Pancreas (tissue), 10 donors: ENCODE measurements around the gene EHBP1L1. TPM values are rescaled to one million over a fixed set of nuclear protein-coding genes. Genes with fewer than 3 reads are reported as not detected.

Experiments used
- ATAC-seq, 4 donors: fragments of 200-7000 bp; cut with Tn5 transposase; one replicate each; pipeline versions ENCODE4 v1.8.0 to v1.9.1; 2020; ENCODE audit warnings: mild to moderate bottlenecking in 4 of 4, moderate library complexity in 4 of 4
- DNase-seq, 6 donors: peaks; one replicate each; pipeline ENCODE4 v3.0.0-alpha.2; 2020
- FAIRE-seq: peaks from 2 replicates; lab custom pipeline; 2012; peaks lifted over from hg19 to GRCh38; lab: Jason Lieb, UNC
- H3K27ac ChIP-seq, 4 donors: fragments of 200-600 bp; sonication (generic); 1 replicate in 3 of 4; 2 replicates in 1 of 4; pipeline versions ENCODE4 v1.5.0 to v1.8.0; 2020
- H3K27me3 ChIP-seq, 4 donors: fragments of 200-600 bp; one replicate each; pipeline ENCODE4 v1.8.0; 2021
- H3K36me3 ChIP-seq, 3 donors: fragments of 200-600 bp; sonication (generic) in 1 of 3; one replicate each; pipeline versions ENCODE4 v1.5.0 to v1.8.0; 2020 to 2021
- H3K4me1 ChIP-seq, 3 donors: fragments of 200-600 bp; one replicate each; pipeline ENCODE4 v1.8.0; 2021
- H3K4me3 ChIP-seq, 4 donors: fragments of 200-600 bp; sonication (generic) in 2 of 4; one replicate each; pipeline versions ENCODE4 v1.5.0 to v1.8.0; 2020 to 2021
- H3K9me3 ChIP-seq, 4 donors: fragments of 200-600 bp; one replicate each; pipeline ENCODE4 v1.8.0; 2021
- CTCF ChIP-seq, 4 donors: fragments of 200-600 bp; sonication (generic) in 3 of 4; IDR thresholded peaks; one replicate each; pipeline versions ENCODE4 v1.5.0 to v1.8.0; 2021; ENCODE audit warnings: antibody characterized with exemption in 4 of 4
- WGBS, 2 donors: extraction: QIAGEN DNeasy Blood & Tissue Kit; methylation state at CpG; one replicate each; pipeline ENCODE4 v1.1.7; 2013; 5-methylcytosine and 5-hydroxymethylcytosine counted together
- intact Hi-C, 3 donors: fragments of 100-400 bp; cut with DNase I; formaldehyde crosslinking; loops; one replicate each; pipeline versions ENCODE4 v1.11.1 to v1.14.2; 2022
- polyA plus RNA-seq, 2 donors: library from polyadenylated mRNA; stranded (reverse); fragments of 200-250 nt; gene quantifications; one replicate each; pipeline ENCODE4 v1.2.3, GENCODE V29; 2013
- total RNA-seq, 6 donors: library from RNA; stranded (reverse); fragmentation: NEBNext Ultra II Directional in 4 of 6; extraction: Animal tissue kit (Norgen Biotek cat#: 25700) in 4 of 6; gene quantifications; one replicate each; pipeline versions ENCODE4 v1.2.1 to v1.2.4, GENCODE V29; 2021 to 2023
- donor health status: healthy with polysubstance abuse.
- donor health status: DM: no; HTN: no; CAD: no; lungs with moderate emphysema.
- donor health status: DM: no; HTN: no; CAD: no.
- donor health status: control.
- donor health status: control.
- donor health status: Bipolar disorder and iron deficiency.
- donor health status: DM: yes; HTN: yes; CAD: no.
- donor health status: DM: no; HTN: no; CAD: no.
- donor health status: DM: no; HTN: no; CAD: no.
- donor health status: DM: yes; HTN: yes; CAD: no.

EHBP1L1 gene
- total and polyA plus RNA-seq, 8 donors, result 6.5 to 34.2 (median 14.6) TPM

GRCh38 chr11:65617136-65617850 lies 41.4 kb downstream of the EHBP1L1 start:
- FAIRE-seq (no peak), DNase-seq (peak in 2 of 6 donors; percentile 35 to 55), ATAC-seq (no peak)
- intact Hi-C loops, result no loop called here
- Histone ChIP-seq H3K36me3 (peaks cover 6 to 25% (median 18%) of the 10 kb centered on the region in 3 donors), H3K27me3 (no peaks in the 10 kb centered on the region), H3K4me3 (peak overlapping the region in 1 of 4 donors; percentile 96), H3K27ac (no peak overlapping the region), H3K9me3 (no peaks in the 10 kb centered on the region), H3K4me1 (peaks cover 11 to 18% (median 17%) of the 10 kb centered on the region in 3 donors)
- no peak for TF ChIP-seq CTCF (IDR thresholded peaks at IDR 0.05)
- 85 to 88% methylated on average over 17 of the region's 17 CpGs for WGBS, 2 donors

GRCh38 chr11:65617990-65618751 lies 42.3 kb downstream of the EHBP1L1 start:
- no peak for TF ChIP-seq CTCF (IDR thresholded peaks at IDR 0.05)
- FAIRE-seq, result no peak
- Histone ChIP-seq H3K4me3 (no peak overlapping the region), H3K4me1 (peaks cover 5 to 10% (median 9%) of the 10 kb centered on the region in 3 donors), H3K27me3 (no peaks in the 10 kb centered on the region), H3K27ac (no peak overlapping the region), H3K36me3 (peaks cover 6 to 25% (median 18%) of the 10 kb centered on the region in 3 donors), H3K9me3 (no peaks in the 10 kb centered on the region)
- DNase-seq, result peak in 2 of 6 donors; percentile 52 to 77
- intact Hi-C loops, result no loop called here
- no peak for ATAC-seq
- WGBS, 2 donors, result 90 to 93% methylated on average over 32 to 33 of the region's 33 CpGs

GRCh38 chr11:65618763-65619162 lies 42.9 kb downstream of the EHBP1L1 start:
- DNase-seq, result peak in 2 of 6 donors; percentile 44 to 67
- H3K27ac ChIP-seq, result no peak overlapping the region
- peaks cover 5 to 10% (median 9%) of the 10 kb centered on the region in 3 donors for H3K4me1 ChIP-seq

GRCh38 chr11:65619281-65619928 lies 43.6 kb downstream of the EHBP1L1 start:
- no peaks in the 10 kb centered on the region for H3K27me3 ChIP-seq
- FAIRE-seq, result no peak
- intact Hi-C loops, result no loop called here
- ATAC-seq, result no peak
- 94% methylated on average over 28 to 29 of the region's 29 CpGs for WGBS, 2 donors
- H3K9me3 ChIP-seq, result no peaks in the 10 kb centered on the region
- TF ChIP-seq CTCF (IDR thresholded peaks at IDR 0.05), result no peak
- H3K27ac ChIP-seq, result no peak overlapping the region
- peaks cover 5 to 10% (median 9%) of the 10 kb centered on the region in 3 donors for H3K4me1 ChIP-seq
- H3K36me3 ChIP-seq, result peaks cover 6 to 25% (median 18%) of the 10 kb centered on the region in 3 donors
- H3K4me3 ChIP-seq, result no peak overlapping the region
- DNase-seq, result peak in 2 of 6 donors; percentile 45 to 76

More at GRCh38 chr11:65618763-65619162, 42.9 kb downstream of the EHBP1L1 start:
- ATAC-seq (no peak), FAIRE-seq (no peak)
- no peaks in the 10 kb centered on the region for H3K27me3 ChIP-seq
- no peaks in the 10 kb centered on the region for H3K9me3 ChIP-seq
- intact Hi-C loops, result no loop called here
- no peak overlapping the region for H3K4me3 ChIP-seq
- 91 to 93% methylated on average over 14 of the region's 14 CpGs for WGBS, 2 donors
- TF ChIP-seq CTCF (IDR thresholded peaks at IDR 0.05), result no peak
- H3K36me3 ChIP-seq, result peaks cover 6 to 25% (median 18%) of the 10 kb centered on the region in 3 donors
